PFSK-1 (cell line): Measurements from ENCODE around the gene RAP1GDS1.

Experiments
- FOXP2 ChIP-seq: optimal IDR thresholded peaks from 2 replicates; pipeline ENCODE3; 2011; ENCODE audit warnings: borderline replicate concordance, control low read depth, inconsistent platforms; ENCODE audit not compliant: insufficient read depth; ENCODE audit errors: extremely low read length, extremely low read depth
- POLR2AphosphoS5 ChIP-seq: IDR thresholded peaks from 2 replicates; pipeline ENCODE4 v1.6.1; 2012; ENCODE audit warnings: low read depth, mild to moderate bottlenecking, control low read depth, low read length, moderate library complexity
- SIN3A ChIP-seq: IDR thresholded peaks from 2 replicates; pipeline ENCODE4 v1.6.1; 2012; ENCODE audit warnings: mild to moderate bottlenecking, low read length, moderate library complexity, borderline replicate concordance; ENCODE audit not compliant: insufficient read depth
- TAF1 ChIP-seq: IDR thresholded peaks from 2 replicates; pipeline ENCODE4 v1.6.1; 2012; ENCODE audit warnings: low read length, control low read depth, borderline replicate concordance; ENCODE audit not compliant: insufficient read depth
- TF ChIP-seq, protein P1 (sequence below), 2 experiments: IDR thresholded peaks; 2 replicates each; pipeline versions ENCODE4 v1.6.1 to v1.8.0; 2011 to 2012; ENCODE audit warnings: low read depth in 2 of 2, low read length in 2 of 2, control low read depth in 1 of 2, inconsistent platforms in 1 of 2, mild to moderate bottlenecking in 1 of 2, moderate library complexity in 1 of 2; ENCODE audit not compliant: insufficient read depth in 1 of 2

Gene RAP1GDS1

DNA sequence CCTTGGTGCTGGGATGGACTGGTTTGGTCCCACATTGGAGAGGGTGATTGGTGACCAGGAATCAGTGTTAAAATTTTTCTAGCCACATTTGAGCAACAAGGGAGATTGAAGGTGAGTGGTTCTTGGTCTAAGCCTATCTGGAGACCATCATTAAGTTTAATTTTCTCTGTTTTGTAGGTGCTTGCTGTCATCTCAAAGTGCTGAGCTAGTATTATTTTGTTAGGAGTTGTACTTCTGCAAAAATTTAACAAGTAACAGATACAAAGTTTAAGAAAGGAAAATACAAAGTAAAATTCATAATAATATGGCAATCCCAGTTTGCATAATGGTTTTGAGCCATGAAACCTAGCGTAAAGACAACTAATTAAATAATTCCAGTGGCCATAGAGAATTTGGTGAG lies 66.5 kb downstream of the RAP1GDS1 start:
- TF ChIP-seq, protein P1, sequence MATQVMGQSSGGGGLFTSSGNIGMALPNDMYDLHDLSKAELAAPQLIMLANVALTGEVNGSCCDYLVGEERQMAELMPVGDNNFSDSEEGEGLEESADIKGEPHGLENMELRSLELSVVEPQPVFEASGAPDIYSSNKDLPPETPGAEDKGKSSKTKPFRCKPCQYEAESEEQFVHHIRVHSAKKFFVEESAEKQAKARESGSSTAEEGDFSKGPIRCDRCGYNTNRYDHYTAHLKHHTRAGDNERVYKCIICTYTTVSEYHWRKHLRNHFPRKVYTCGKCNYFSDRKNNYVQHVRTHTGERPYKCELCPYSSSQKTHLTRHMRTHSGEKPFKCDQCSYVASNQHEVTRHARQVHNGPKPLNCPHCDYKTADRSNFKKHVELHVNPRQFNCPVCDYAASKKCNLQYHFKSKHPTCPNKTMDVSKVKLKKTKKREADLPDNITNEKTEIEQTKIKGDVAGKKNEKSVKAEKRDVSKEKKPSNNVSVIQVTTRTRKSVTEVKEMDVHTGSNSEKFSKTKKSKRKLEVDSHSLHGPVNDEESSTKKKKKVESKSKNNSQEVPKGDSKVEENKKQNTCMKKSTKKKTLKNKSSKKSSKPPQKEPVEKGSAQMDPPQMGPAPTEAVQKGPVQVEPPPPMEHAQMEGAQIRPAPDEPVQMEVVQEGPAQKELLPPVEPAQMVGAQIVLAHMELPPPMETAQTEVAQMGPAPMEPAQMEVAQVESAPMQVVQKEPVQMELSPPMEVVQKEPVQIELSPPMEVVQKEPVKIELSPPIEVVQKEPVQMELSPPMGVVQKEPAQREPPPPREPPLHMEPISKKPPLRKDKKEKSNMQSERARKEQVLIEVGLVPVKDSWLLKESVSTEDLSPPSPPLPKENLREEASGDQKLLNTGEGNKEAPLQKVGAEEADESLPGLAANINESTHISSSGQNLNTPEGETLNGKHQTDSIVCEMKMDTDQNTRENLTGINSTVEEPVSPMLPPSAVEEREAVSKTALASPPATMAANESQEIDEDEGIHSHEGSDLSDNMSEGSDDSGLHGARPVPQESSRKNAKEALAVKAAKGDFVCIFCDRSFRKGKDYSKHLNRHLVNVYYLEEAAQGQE (IDR thresholded peaks at IDR 0.05; ENCODE audit: insufficient read depth in 1 of 2, low read depth in 2 of 2, low read length in 2 of 2) = no peak
- TF ChIP-seq FOXP2 = no peak
- no peak for TF ChIP-seq POLR2AphosphoS5
- no peak for TF ChIP-seq SIN3A
- TF ChIP-seq TAF1 = no peak

DNA sequence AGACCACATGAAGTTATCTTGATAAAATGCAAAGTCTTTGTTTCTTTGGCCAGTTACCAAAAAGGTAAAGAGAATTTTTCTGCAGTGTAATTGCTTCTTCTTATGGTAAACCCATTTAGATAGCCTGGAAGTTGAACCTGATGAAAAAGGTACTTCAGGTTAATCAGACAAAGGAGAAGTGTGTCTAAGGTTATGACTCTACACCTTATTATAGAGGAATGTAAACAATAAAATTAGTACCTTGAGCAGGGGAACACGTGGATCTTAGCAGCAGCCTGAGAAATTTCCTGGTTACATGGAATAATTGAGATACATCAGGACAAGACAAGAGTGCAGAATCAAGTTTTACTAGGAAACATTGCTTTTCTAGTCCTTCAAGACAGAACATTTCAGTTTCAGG lies 70.8 kb downstream of the RAP1GDS1 start:
- TF ChIP-seq FOXP2 (no peak), SIN3A (no peak), TAF1 (no peak), POLR2AphosphoS5 (no peak)
- TF ChIP-seq, protein P1 (IDR thresholded peaks at IDR 0.05; ENCODE audit: insufficient read depth in 1 of 2, low read depth in 2 of 2, low read length in 2 of 2) = no peak

DNA sequence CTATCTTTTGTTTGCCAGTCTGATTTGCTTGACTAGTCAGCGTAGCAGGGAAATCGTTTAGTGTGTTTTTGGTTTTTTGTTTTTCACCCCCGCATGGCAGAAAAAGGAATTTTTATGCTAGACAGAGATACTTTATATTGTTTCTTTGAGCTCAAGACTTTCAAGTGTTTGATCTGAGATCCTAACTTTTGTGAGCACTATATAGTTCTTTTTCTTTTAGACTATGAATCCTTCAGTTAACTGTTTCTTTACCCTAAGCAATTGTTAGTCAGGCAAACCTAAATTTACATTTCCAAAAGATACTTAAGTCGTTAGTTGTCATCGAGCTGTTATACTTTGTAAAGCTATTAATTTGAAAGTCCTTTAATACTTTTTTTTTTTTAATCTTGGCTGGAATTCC lies 73.3 kb downstream of the RAP1GDS1 start:
- TF ChIP-seq, protein P1 (IDR thresholded peaks at IDR 0.05; ENCODE audit: insufficient read depth in 1 of 2, low read depth in 2 of 2, low read length in 2 of 2) = no peak
- no peak for TF ChIP-seq POLR2AphosphoS5

DNA sequence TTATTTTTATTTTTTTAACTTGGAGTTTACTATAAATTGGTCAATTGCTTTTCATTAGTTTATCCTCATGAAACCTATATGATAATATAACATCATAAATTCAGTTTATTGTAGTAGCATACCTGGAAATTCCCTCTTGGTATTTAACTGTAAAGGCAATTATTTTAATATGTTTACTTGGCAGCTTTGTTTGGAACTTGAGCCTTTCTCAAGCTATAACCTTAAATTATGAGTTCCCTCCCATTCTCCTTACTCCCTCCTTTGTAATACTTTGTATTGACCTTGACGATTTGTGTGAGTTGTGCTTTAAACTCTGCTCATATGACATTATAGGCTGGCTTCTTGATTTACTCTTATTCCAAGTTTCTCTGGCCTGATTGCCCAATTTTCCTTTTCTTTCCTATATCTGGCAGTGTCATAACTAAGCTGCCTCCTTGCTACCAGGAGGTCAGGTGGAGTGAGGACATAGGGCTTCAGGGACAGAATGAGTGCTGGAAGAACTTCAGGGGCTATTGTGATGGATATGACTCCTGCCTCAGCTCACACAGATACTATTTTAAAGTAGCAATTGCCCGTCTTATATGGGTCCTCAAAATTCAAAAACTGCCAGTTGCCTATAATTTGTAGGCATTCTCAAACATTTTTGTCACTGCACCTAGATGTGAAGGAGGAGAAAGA lies 77.7 kb downstream of the RAP1GDS1 start:
- TF ChIP-seq SIN3A = no peak
- TF ChIP-seq FOXP2 = no peak
- TF ChIP-seq, protein P1 (IDR thresholded peaks at IDR 0.05; ENCODE audit: insufficient read depth in 1 of 2, low read depth in 2 of 2, low read length in 2 of 2) = no peak
- TF ChIP-seq TAF1 = no peak
- TF ChIP-seq POLR2AphosphoS5 = no peak

DNA sequence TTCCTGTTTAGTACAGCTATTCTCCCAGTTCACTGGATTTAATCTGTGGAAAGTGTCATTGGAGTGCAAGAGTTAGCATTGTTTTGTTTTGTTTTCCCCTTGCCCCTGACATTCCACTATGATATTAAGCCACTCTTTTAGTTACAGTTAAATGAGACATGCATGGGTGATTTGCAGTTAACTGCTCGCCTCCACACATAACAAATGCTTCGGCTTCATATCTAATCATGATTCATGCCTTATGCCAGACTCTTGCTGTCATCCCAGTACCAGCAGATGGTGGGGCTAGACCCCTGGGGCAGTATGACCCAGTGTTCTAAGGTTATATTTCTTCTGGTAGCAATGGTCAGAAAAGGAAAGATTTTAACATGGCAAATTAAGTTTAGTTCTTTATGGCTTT lies 80.1 kb downstream of the RAP1GDS1 start:
- TF ChIP-seq SIN3A = no peak
- no peak for TF ChIP-seq POLR2AphosphoS5
- TF ChIP-seq, protein P1 (IDR thresholded peaks at IDR 0.05; ENCODE audit: insufficient read depth in 1 of 2, low read depth in 2 of 2, low read length in 2 of 2) = no peak
